Inflammatory macrophage treated with lipopolysaccharide for 1 hour (primary cell): ENCODE results near the gene NTRK2.

ENCODE experiments used
- DNase-seq, 2 donors: peaks; one replicate each; pipeline ENCODE4 v3.0.0-alpha.2; 2020 to 2022

Gene NTRK2

GRCh38 chr9:84686068-84686467, 16.5 kb downstream of the NTRK2 start:
- DNase-seq = no peak

- no peak for DNase-seq
These were observed 19.4 kb downstream of the NTRK2 start for GRCh38 chr9:84688956-84689355.

GRCh38 chr9:84691634-84692033, 22.1 kb downstream of the NTRK2 start:
- no peak for DNase-seq

GRCh38 chr9:84694248-84694647, 24.7 kb downstream of the NTRK2 start:
- no peak for DNase-seq

DNA sequence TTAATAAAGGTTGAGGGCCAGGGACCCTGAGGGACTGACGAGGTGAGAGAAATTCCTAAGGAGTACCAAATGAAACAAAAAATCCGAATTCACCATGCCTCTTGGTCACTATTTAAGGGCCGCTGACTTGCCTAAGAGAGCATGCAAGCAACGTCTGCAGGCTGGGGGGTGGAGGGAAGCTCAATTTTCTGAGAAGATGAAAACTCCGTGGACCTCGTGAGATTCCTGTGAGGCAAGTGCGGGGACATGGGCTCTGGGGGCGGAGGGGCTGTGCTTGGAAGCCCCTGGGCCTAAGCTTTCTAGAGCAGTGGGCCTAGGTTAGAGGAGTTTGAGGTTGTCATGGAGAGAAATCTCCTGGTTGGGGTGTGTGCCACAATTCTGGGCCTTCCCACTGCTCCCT, 27.5 kb downstream of the NTRK2 start:
- DNase-seq = no peak

- DNase-seq = peak in 1 of 2 donors; percentile 19
These were observed 28.1 kb downstream of the NTRK2 start for GRCh38 chr9:84697509-84698114.

- no peak for DNase-seq
These were observed 28.8 kb downstream of the NTRK2 start for GRCh38 chr9:84698323-84698722.

- DNase-seq = no peak
These were observed 30.5 kb downstream of the NTRK2 start for GRCh38 chr9:84699984-84700383.

- no peak for DNase-seq
These were observed 32.3 kb downstream of the NTRK2 start for GRCh38 chr9:84701801-84702200.

DNA sequence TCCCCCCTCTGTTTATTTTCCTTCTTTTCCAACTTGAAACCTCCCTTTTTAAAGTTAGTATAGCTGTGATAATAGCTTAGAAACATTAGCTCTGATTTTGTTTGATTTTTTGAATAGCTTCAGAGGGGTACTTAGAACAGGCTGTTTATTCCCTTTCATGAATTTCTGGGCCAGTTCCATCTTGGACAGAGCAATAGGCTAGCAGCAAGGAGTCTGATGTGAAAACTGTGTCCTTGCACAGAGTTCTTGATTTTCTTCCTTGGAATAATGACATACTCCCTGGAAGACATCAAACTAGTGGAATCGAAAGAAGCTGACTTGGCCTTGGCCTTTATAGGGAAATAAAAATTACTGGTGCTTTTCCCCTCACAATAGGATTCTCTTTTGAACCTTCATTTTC, 32.9 kb downstream of the NTRK2 start:
- no peak for DNase-seq

DNA sequence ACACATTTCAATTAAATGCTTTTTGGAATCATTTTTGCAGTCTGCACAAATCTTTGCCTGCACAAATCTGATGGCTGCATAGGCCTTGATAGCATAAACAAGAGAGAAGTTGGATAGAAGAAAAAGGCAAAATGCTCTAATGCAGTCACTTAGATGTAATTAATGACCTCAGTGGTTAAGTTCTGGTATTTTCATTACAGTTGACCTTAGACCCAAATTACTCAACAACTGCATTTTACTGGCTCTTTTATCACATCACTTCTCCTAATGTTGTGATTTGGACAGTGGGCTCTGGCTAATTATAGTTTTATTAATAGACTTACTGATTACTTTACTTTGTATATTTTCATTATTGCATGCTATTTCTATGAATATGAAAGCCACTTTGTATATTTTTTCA, 34.3 kb downstream of the NTRK2 start:
- no peak for DNase-seq

DNA sequence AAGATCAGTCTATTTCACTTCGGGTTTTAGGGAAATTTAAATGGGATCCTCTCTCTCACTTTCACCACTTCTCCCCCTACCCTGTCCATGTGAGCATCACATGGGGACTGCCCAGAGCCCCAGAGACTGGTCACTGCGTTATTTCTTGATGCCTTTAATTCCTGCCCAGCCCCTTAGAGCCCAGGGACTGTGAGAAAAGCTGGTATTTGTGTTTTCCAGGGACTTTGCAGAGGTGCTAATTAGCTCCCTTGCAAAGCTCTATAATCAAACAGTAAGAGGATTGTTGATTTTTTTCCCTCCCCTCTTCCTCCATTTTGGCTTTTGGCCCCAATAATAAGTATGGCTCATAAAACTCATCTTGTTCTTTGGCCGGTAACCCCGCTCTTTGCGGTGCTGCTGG, 35.6 kb downstream of the NTRK2 start:
- DNase-seq = no peak

- no peak for DNase-seq
These were observed 38.9 kb downstream of the NTRK2 start for GRCh38 chr9:84708400-84708799.

DNA sequence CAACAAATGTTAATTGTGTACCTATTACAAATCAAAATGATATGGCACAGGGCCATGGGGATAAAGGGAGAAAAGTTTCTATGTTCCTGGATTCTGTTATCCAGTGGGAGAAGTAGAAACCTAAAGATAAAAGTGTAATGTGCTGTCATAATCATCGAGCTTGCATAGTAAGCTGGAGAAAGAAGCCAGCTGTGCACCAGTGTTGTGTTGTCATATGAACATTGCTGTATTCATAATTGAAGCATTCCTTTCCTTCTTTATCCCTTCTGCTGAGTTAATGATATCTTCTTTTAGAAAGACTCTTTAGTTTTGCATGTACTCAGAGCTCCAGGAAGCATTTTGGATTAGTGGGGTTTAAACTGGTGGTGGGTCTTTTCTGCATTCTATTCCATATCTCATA, 39.5 kb downstream of the NTRK2 start:
- DNase-seq = no peak

DNA sequence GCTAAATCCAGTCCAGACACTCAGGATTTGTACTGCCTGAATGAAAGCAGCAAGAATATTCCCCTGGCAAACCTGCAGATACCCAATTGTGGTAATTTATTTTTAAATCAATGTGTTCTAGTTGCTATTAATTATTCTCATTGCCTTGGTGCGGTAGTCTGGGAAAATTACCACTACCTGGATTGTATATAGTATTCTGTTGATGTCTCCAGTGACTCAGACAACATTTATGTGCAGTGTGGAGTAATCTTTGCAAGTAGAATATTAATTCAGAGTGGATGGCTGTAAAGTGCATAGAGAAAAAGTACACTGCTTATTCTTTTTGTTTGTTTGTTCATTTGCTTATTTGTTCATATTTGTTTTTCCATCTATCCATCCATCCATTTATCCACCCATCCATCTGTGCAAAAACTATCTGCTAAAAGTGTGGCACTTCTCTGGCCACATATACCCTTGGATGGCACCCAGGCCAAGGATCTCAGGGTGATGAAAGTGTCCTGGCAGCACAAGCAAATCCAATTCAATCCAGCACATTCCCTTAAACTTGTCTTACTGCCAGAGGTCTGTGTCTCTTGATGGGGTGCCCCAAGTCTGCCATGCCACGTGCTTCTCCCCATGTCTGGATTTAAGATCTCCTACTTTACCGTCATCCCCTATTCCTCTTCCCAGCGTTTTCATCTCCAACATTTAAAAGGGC, 41.3 kb downstream of the NTRK2 start:
- no peak for DNase-seq

GRCh38 chr9:84711398-84711777, 41.9 kb downstream of the NTRK2 start:
- DNase-seq = no peak

DNA sequence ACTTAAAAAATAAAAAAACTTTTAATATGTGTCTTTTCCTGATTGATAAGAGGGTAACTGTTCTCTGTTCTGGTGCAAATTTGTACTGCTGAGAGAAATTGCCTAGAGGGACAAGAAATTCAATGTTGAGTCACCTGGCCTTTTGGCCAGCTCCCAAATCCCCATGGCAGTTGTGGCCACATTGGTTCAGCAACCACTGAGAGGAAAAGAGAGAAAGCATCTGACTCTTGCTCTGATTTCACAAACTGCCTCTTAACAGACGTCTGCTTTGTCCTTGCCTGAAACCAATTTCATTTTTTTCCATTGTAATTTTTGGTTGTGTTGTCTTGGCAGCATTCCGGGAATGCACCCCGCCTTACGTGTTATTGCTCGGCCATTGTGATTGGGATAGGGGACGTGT, 42.4 kb downstream of the NTRK2 start:
- DNase-seq = no peak

- no peak for DNase-seq
These were observed 46.7 kb downstream of the NTRK2 start for GRCh38 chr9:84716217-84716616.

GRCh38 chr9:84718476-84718875, 48.9 kb downstream of the NTRK2 start:
- no peak for DNase-seq

- DNase-seq = no peak
These were observed 53.0 kb downstream of the NTRK2 start for GRCh38 chr9:84722388-84722989.

DNA sequence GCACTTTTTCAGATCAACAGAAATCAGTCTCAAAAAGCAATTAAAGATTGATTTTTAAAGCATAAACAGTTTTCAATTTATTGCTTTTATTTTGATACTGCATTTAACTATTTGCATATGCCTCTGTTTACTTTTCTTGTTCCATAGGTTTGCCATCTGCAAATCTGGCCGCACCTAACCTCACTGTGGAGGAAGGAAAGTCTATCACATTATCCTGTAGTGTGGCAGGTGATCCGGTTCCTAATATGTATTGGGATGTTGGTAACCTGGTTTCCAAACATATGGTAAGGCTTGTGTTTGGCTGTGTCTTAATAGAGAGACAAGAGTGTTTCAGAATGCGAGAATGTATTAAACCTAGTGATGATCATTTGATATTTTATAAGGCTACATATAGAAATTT, 53.9 kb downstream of the NTRK2 start:
- no peak for DNase-seq

GRCh38 chr9:84731696-84732095, 62.2 kb downstream of the NTRK2 start:
- no peak for DNase-seq

DNA sequence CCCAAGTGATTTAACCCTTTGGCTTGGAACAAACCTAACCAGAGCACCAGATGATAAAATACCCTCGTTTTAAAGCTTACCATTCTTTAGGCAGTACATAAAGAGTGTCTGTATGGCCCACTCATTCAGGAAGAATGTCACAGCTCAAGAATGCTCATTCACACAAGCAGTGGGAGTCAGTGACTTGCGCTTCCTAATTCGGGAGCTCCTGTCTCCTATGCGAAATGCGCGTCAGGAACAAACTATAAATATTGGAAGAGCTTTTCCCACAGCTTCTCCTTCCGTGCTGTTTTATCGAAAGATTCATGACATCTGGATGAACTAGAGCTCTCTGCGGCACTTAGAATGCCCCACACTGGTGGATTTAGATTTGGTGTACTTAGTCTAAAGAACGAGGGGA, 66.6 kb downstream of the NTRK2 start:
- DNase-seq = no peak

DNA sequence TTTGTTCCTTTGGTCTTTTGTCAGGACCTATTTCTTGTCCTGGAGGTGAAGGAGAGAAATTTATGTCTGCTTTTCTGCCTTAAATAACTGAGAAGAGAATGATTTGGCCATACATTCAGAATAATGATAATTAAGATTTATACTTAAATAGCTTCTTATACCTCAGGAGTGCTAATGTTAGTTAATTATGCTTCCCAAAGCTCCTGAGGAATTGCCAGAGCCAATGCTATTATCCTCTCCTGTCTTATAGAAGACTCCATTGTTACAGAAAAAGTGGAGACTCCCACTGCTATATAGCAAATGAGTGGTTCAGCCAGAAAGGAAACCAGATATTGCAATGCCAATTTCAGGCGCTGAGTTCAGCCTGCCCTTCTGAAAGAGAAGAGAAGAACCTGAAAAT, 67.0 kb downstream of the NTRK2 start:
- no peak for DNase-seq

DNA sequence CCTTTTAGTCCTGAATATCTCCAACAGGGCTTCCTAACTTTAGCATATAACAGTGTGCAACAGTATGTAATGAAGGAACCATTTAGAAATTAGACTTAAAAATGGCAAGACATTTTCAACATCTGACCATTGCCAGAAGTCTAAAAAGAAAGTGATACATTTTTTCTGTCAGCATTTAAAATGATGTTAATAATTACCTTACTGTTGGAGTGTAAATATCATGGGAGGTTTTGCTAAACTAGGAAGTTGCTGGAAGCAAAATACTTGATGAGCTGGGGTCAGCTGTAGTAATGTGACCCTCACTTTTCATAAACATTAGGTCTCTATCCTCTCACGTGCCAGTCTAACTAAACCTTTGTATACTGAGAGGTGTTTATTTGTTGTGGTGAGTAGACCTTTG, 68.8 kb downstream of the NTRK2 start:
- no peak for DNase-seq
